ENCODE data around the gene PIR. TPM values are rescaled to one million over a fixed set of nuclear protein-coding genes. Genes with fewer than 3 reads are reported as not detected.
A peak's percentile ranks its signal among the peaks of the same experiment; 100 is the strongest.

Gene PIR
- total RNA-seq, 1 donor from 2014 or later, result 4.2 TPM

DNA sequence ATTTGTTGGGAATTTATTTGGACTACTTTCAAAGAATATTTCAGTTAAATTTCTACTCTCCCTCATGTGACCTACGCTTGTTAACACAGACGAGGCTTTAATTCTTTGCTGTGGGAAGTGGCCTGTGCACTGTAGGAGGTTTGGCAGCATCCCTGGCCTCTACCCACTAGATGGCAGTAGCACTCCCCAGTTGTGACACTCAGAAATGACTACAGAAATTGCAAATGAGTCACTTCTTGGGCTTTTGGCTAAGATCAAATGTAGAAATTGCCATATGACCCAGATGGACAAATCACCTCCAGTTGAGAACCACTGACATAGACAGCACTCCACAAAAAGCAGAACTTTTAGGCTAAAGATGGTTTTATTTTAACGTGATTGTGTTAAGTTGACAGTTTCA, 22.1 kb downstream of the PIR start:
- peaks cover 2% of the 10 kb centered on the region for H3K4me1 Mint-ChIP-seq
- H3K27me3 Mint-ChIP-seq, result no peaks in the 10 kb centered on the region
- no peak overlapping the region for H3K4me3 Mint-ChIP-seq
- no peaks in the 10 kb centered on the region for H3K9me3 Mint-ChIP-seq
- peak; percentile 83 for DNase-seq
- no peak overlapping the region for H3K27ac Mint-ChIP-seq
- intact Hi-C loops (cut with micrococcal nuclease), result loop anchor here (1.0 to 2.0 kb wide), 2 partner anchors 22 to 94 kb away; partner anchors contain the start of gene PIR
- no peaks in the 10 kb centered on the region for H3K36me3 Mint-ChIP-seq (ENCODE audit: low read depth)

GRCh38 chrX:15469613-15470012, 23.5 kb downstream of the PIR start:
- Mint-ChIP-seq H3K4me1 (peaks cover 2% of the 10 kb centered on the region), H3K4me3 (no peak overlapping the region), H3K27ac (no peak overlapping the region), H3K36me3 (ENCODE audit: low read depth) (no peaks in the 10 kb centered on the region), H3K9me3 (no peaks in the 10 kb centered on the region), H3K27me3 (no peaks in the 10 kb centered on the region)
- DNase-seq, result no peak
- intact Hi-C loops (cut with micrococcal nuclease), result loop anchor here (2.0 to 5.0 kb wide), 2 partner anchors 23 to 362 kb away; partner anchors contain the start of gene PIR

- peaks cover 2% of the 10 kb centered on the region for H3K4me1 Mint-ChIP-seq
- H3K9me3 Mint-ChIP-seq, result no peaks in the 10 kb centered on the region
- H3K36me3 Mint-ChIP-seq (ENCODE audit: low read depth), result no peaks in the 10 kb centered on the region
- H3K27me3 Mint-ChIP-seq, result no peaks in the 10 kb centered on the region
- H3K27ac Mint-ChIP-seq, result no peak overlapping the region
- peak; percentile 51 for DNase-seq
- H3K4me3 Mint-ChIP-seq, result no peak overlapping the region
- intact Hi-C loops (cut with micrococcal nuclease), result loop anchor here (1.0 to 5.0 kb wide), 2 partner anchors 119 to 361 kb away; no protein-coding TSS in a partner anchor
Measured at GRCh38 chrX:15468036-15468435, 25.1 kb downstream of the PIR start.

- Mint-ChIP-seq H3K27ac (no peak overlapping the region), H3K4me3 (no peak overlapping the region), H3K4me1 (peaks cover 2% of the 10 kb centered on the region), H3K27me3 (no peaks in the 10 kb centered on the region), H3K9me3 (no peaks in the 10 kb centered on the region), H3K36me3 (ENCODE audit: low read depth) (no peaks in the 10 kb centered on the region)
- DNase-seq, result no peak
- intact Hi-C loops (cut with micrococcal nuclease), result loop anchor here (5.0 kb wide), 1 partner anchor 359 kb away; no protein-coding TSS in a partner anchor
Measured at GRCh38 chrX:15465896-15466651, 27.1 kb downstream of the PIR start.

DNA sequence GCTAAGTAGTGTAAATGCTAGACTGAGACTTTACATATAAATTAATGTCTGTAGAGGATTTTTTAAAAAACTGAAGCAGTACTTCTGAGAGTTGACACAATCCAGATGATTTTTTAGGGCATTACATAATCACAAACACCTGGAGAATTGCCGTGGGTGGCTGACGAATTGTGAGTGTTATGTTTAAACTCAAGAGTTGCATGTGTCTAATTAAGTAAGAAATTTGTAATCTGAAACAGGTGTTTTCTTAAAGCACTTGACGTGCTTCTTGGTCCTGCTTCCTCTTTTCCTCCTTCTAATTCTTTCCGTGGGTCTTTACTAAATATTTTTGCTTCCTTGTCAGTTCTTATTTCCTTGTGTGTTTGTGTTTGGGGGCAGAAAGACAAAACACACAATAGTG, 27.8 kb downstream of the PIR start:
- no peak overlapping the region for H3K4me3 Mint-ChIP-seq
- no peaks in the 10 kb centered on the region for H3K9me3 Mint-ChIP-seq
- no peaks in the 10 kb centered on the region for H3K27me3 Mint-ChIP-seq
- no peak for DNase-seq
- H3K4me1 Mint-ChIP-seq, result peaks cover 2% of the 10 kb centered on the region
- H3K27ac Mint-ChIP-seq, result no peak overlapping the region
- intact Hi-C loops (cut with micrococcal nuclease), result loop anchor here (5.0 kb wide), 1 partner anchor 358 kb away; no protein-coding TSS in a partner anchor
- H3K36me3 Mint-ChIP-seq (ENCODE audit: low read depth), result no peaks in the 10 kb centered on the region

DNA sequence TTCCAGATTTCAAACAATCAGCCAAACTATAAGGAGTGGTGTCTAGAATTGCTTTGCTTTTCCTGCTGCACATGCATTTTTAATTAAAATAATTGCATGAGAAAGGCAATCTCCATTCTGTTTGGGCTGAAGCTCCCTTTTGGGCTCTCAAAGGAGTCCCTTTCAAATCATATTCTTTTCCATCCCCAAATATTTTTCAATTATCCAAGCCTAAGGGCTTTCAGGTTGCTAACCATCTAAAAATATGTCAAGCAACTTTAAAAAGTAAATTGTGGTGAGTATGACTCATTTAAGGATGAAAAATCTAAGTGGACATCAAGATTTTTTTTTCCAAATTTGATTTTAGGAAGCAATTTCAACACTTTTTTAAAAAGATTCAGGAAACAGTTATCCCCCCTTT, 28.4 kb downstream of the PIR start:
- H3K27me3 Mint-ChIP-seq, result no peaks in the 10 kb centered on the region
- intact Hi-C loops (cut with micrococcal nuclease), result loop anchor here (5.0 kb wide), 1 partner anchor 357 kb away; no protein-coding TSS in a partner anchor
- no peaks in the 10 kb centered on the region for H3K36me3 Mint-ChIP-seq (ENCODE audit: low read depth)

GRCh38 chrX:15451913-15452312, 41.2 kb downstream of the PIR start:
- Mint-ChIP-seq H3K27ac (no peak overlapping the region), H3K36me3 (ENCODE audit: low read depth) (peaks cover 2% of the 10 kb centered on the region), H3K27me3 (no peaks in the 10 kb centered on the region), H3K9me3 (no peaks in the 10 kb centered on the region), H3K4me1 (no peaks in the 10 kb centered on the region), H3K4me3 (no peak overlapping the region)
- intact Hi-C loops (cut with micrococcal nuclease), result no loop called here
- DNase-seq, result no peak

More for the DNA sequence above, 28.4 kb downstream of the PIR start:
- no peak overlapping the region for H3K27ac Mint-ChIP-seq
- peaks cover 2% of the 10 kb centered on the region for H3K4me1 Mint-ChIP-seq
- H3K9me3 Mint-ChIP-seq, result no peaks in the 10 kb centered on the region
- no peak for DNase-seq
- H3K4me3 Mint-ChIP-seq, result no peak overlapping the region

GRCh38 chrX:15448010-15448639, 45.0 kb downstream of the PIR start:
- H3K4me3 Mint-ChIP-seq, result no peak overlapping the region
- no peaks in the 10 kb centered on the region for H3K9me3 Mint-ChIP-seq
- DNase-seq, result no peak
- intact Hi-C loops (cut with micrococcal nuclease), result no loop called here
- H3K36me3 Mint-ChIP-seq (ENCODE audit: low read depth), result no peaks in the 10 kb centered on the region
- no peaks in the 10 kb centered on the region for H3K27me3 Mint-ChIP-seq
- no peak overlapping the region for H3K27ac Mint-ChIP-seq
- H3K4me1 Mint-ChIP-seq, result no peaks in the 10 kb centered on the region

GRCh38 chrX:15441464-15441863, 51.7 kb downstream of the PIR start:
- no peak for DNase-seq
- Mint-ChIP-seq H3K36me3 (ENCODE audit: low read depth) (no peaks in the 10 kb centered on the region), H3K27me3 (peaks cover 2% of the 10 kb centered on the region), H3K27ac (no peak overlapping the region), H3K4me3 (no peak overlapping the region), H3K9me3 (no peaks in the 10 kb centered on the region), H3K4me1 (no peaks in the 10 kb centered on the region)
- intact Hi-C loops (cut with micrococcal nuclease), result no loop called here

- H3K4me3 Mint-ChIP-seq, result no peak overlapping the region
- H3K27ac Mint-ChIP-seq, result no peak overlapping the region
- H3K4me1 Mint-ChIP-seq, result no peaks in the 10 kb centered on the region
Measured at GRCh38 chrX:15438332-15438731, 54.8 kb downstream of the PIR start.

DNA sequence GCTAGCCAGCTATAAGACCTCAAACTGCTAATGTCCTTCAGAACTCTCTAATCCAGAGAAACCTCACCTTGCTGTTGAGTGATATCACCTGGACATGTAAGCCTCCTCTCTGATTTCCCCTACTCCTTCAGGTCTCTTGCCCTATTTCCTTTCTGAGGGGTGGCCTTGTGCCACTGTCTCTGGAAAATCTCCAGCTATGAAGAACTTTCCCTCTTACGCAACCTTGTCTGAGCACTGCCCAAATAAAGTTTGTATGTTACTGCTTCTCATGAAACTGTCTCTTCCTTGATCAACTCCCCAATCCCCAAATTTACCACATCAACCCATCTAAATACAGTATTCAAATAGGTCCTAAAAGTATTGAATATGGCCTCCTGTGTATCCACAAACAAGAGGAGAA, 55.4 kb downstream of the PIR start:
- peaks cover 9% of the 10 kb centered on the region for H3K27me3 Mint-ChIP-seq
- H3K4me3 Mint-ChIP-seq, result no peak overlapping the region
- no peaks in the 10 kb centered on the region for H3K36me3 Mint-ChIP-seq (ENCODE audit: low read depth)
- intact Hi-C loops (cut with micrococcal nuclease), result no loop called here
- no peaks in the 10 kb centered on the region for H3K4me1 Mint-ChIP-seq
- H3K27ac Mint-ChIP-seq, result no peak overlapping the region
- no peaks in the 10 kb centered on the region for H3K9me3 Mint-ChIP-seq
- no peak for DNase-seq

More at GRCh38 chrX:15438332-15438731, 54.8 kb downstream of the PIR start:
- Mint-ChIP-seq H3K36me3 (ENCODE audit: low read depth) (no peaks in the 10 kb centered on the region), H3K9me3 (no peaks in the 10 kb centered on the region), H3K27me3 (peaks cover 4% of the 10 kb centered on the region)
- no peak for DNase-seq
- intact Hi-C loops (cut with micrococcal nuclease), result no loop called here

DNA sequence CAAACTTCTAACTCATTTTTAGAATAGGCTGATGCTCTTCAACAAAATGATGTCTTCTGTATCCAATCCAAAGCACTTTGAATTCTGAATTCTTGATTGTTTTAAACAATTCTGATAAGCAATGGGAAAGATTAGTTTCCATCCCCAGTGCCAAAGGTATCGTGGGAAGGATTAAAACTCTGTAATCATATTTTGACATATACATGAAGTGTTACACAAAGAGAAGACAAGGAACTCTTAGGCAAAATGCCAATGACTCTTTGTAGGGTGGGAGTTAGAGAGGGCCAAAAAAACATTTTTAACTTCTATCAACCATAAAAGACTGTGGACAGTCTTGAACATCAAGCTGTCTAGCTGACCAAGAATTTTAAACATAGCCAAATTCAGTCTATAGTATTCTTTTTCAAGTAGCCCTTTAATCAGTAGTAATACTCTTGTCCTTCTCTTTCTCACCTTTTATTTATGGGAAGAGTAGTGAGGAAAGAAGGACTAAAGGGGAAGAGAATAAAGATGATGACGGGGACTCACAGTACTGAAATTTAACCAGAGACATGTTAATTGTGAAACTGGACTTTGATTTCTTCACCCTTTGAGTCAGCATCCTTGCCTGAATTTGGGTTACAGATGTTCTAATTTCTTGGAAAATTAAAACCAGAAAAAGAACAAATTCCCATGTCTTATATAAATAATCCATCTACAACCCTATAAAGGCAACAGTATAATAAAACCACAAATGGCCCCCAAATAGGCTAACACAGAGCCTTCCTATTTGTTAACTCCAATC, 57.1 kb downstream of the PIR start:
- H3K27me3 Mint-ChIP-seq, result peaks cover 14% of the 10 kb centered on the region
- DNase-seq, result no peak
- intact Hi-C loops (cut with micrococcal nuclease), result no loop called here
- no peaks in the 10 kb centered on the region for H3K9me3 Mint-ChIP-seq
- no peak overlapping the region for H3K4me3 Mint-ChIP-seq
- no peaks in the 10 kb centered on the region for H3K36me3 Mint-ChIP-seq (ENCODE audit: low read depth)
- H3K4me1 Mint-ChIP-seq, result no peaks in the 10 kb centered on the region
- H3K27ac Mint-ChIP-seq, result no peak overlapping the region

GRCh38 chrX:15434205-15434604, 58.9 kb downstream of the PIR start:
- intact Hi-C loops (cut with micrococcal nuclease), result no loop called here
- Mint-ChIP-seq H3K4me1 (no peaks in the 10 kb centered on the region), H3K27ac (no peak overlapping the region), H3K4me3 (no peak overlapping the region), H3K36me3 (ENCODE audit: low read depth) (no peaks in the 10 kb centered on the region), H3K27me3 (peaks cover 14% of the 10 kb centered on the region), H3K9me3 (no peaks in the 10 kb centered on the region)
- no peak for DNase-seq

DNA sequence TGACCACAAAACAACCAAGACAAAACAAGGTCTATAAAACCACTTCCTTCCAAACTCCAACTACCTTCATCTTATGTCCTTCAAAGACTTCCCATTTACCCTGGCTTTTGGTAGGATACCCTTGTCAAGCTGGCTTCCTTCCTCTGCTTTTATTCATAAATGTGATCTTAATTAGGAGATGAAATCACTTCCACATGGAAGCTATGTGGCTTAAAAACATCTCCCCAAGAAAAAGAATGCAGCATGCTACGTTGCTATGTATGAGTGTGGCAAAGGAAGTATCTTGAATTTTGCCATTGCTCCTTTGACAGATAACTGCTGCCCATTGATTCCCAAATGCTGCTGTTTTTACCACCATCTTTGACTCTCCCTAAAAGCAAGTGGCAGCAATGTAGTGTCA, 62.5 kb downstream of the PIR start:
- Mint-ChIP-seq H3K36me3 (ENCODE audit: low read depth) (no peaks in the 10 kb centered on the region), H3K27ac (no peak overlapping the region), H3K4me3 (no peak overlapping the region), H3K9me3 (no peaks in the 10 kb centered on the region), H3K27me3 (peaks cover 12% of the 10 kb centered on the region), H3K4me1 (no peaks in the 10 kb centered on the region)
- DNase-seq, result no peak
- intact Hi-C loops (cut with micrococcal nuclease), result no loop called here

Measured in activated CD4-positive, alpha-beta T cell treated with anti-CD3 and anti-CD28 coated beads, Interleukin-2, amount 10 ng/mL, durations not matched to agents 24 days and 14 days (primary cell).